Kidney (tissue), 14 donors: ENCODE data around the gene FAM204A. TPM values are rescaled to one million over a fixed set of nuclear protein-coding genes. Genes with fewer than 3 reads are reported as not detected.

Experiments used
- DNase-seq, 5 donors: peaks; one replicate each; pipeline ENCODE4 v3.0.0-alpha.2; 2013 to 2020
- FAIRE-seq: peaks from 2 replicates; lab custom pipeline; 2012; peaks lifted over from hg19 to GRCh38; lab: Jason Lieb, UNC
- H3K27ac ChIP-seq, 2 donors: one replicate each; pipeline ENCODE4 v1.7.0; 2013; ENCODE audit warnings: low read depth in 2 of 2, low read length in 2 of 2, inconsistent platforms in 1 of 2
- H3K27me3 ChIP-seq: one replicate; pipeline ENCODE4 v1.7.1; 2013; ENCODE audit warnings: low read length, inconsistent platforms; ENCODE audit not compliant: control insufficient read depth, insufficient read depth
- H3K36me3 ChIP-seq, 3 donors: one replicate each; pipeline versions ENCODE4 v1.7.0 to v1.7.1; 2013; ENCODE audit warnings: low read length in 3 of 3, control low read depth in 1 of 3, inconsistent platforms in 1 of 3; ENCODE audit not compliant: insufficient read depth in 3 of 3, control insufficient read depth in 2 of 3
- H3K4me1 ChIP-seq, 3 donors: one replicate each; pipeline versions ENCODE4 v1.7.0 to v1.7.1; 2013; ENCODE audit warnings: low read length in 3 of 3, inconsistent platforms in 1 of 3, low read depth in 1 of 3; ENCODE audit not compliant: control insufficient read depth in 2 of 3, insufficient read depth in 2 of 3
- H3K4me3 ChIP-seq, 3 donors: one replicate each; pipeline versions ENCODE4 v1.7.0 to v1.8.1; 2013; ENCODE audit warnings: low read length in 3 of 3, control low read depth in 1 of 3, inconsistent platforms in 1 of 3
- H3K9ac ChIP-seq, 3 donors: one replicate each; pipeline versions ENCODE4 v1.7.0 to v1.7.1; 2013; ENCODE audit warnings: low read length in 3 of 3, control low read depth in 1 of 3, inconsistent platforms in 1 of 3
- H3K9me3 ChIP-seq, 3 donors: one replicate each; pipeline versions ENCODE4 v1.7.0 to v1.7.1; 2013; ENCODE audit warnings: low read length in 3 of 3, control low read depth in 1 of 3, inconsistent platforms in 1 of 3; ENCODE audit not compliant: control insufficient read depth in 2 of 3, insufficient read depth in 1 of 3
- CTCF ChIP-seq: IDR thresholded peaks from 3 replicates; pipeline ENCODE4 v1.5.1; 2012; ENCODE audit warnings: mild to moderate bottlenecking, moderate library complexity, borderline replicate concordance; ENCODE audit not compliant: insufficient read depth; ENCODE audit errors: extremely low read depth
- intact Hi-C: fragments of 100-400 bp; cut with DNase I; formaldehyde crosslinking; loops from one replicate; pipeline ENCODE4 v1.11.1; 2022
- polyA plus RNA-seq: library from polyadenylated mRNA; stranded (reverse); fragments of 350-450 nt; fragmentation: Illumina TruSeq; extraction: RNeasy Lipid Tissue Mini Kit (QIAGEN cat#74804); gene quantifications from one replicate; pipeline ENCODE4 v1.2.3, GENCODE V29; 2014; ENCODE audit warnings: low read depth, low replicate concordance; ENCODE audit not compliant: insufficient read depth
- total RNA-seq: library from RNA; stranded (reverse); fragmentation: NEBNext Ultra II Directional; extraction: Animal tissue kit (Norgen Biotek cat#: 25700); gene quantifications from one replicate; pipeline ENCODE4 v1.2.1, GENCODE V29; 2021
- donor health status: control.
- donor health status: control.
- donor health status: control.
- donor health status: control.
- donor health status: control.
- donor health status: DM: yes; HTN: yes; CAD: no.
- donor health status: Normal renal cell carcinoma (clear cell type).

FAM204A gene
- total and polyA plus RNA-seq, 2 donors from 2014 or later: 40.2 to 70.6 TPM

- Histone ChIP-seq H3K4me3 (no peak overlapping the region), H3K9ac (no peak overlapping the region), H3K36me3 (no peaks in the 10 kb centered on the region), H3K4me1 (no peaks in the 10 kb centered on the region), H3K27me3 (no peaks in the 10 kb centered on the region), H3K9me3 (no peaks in the 10 kb centered on the region), H3K27ac (no peak overlapping the region)
- FAIRE-seq (no peak), DNase-seq (no peak)
- intact Hi-C loops: no loop called here
- TF ChIP-seq CTCF: no peak
These were observed 51.6 kb downstream of the FAM204A start for GRCh38 chr10:118290471-118290995.

GRCh38 chr10:118287076-118287806 is 54.9 kb downstream of the FAM204A start:
- Histone ChIP-seq H3K27me3 (no peaks in the 10 kb centered on the region), H3K27ac (no peak overlapping the region), H3K4me1 (no peaks in the 10 kb centered on the region), H3K9me3 (no peaks in the 10 kb centered on the region), H3K36me3 (no peaks in the 10 kb centered on the region), H3K9ac (no peak overlapping the region), H3K4me3 (no peak overlapping the region)
- DNase-seq (no peak), FAIRE-seq (no peak)
- no peak for TF ChIP-seq CTCF
- intact Hi-C loops: no loop called here

GRCh38 chr10:118286051-118286838 is 55.9 kb downstream of the FAM204A start:
- FAIRE-seq (no peak), DNase-seq (no peak)
- Histone ChIP-seq H3K4me3 (no peak overlapping the region), H3K9ac (no peak overlapping the region), H3K9me3 (no peaks in the 10 kb centered on the region), H3K36me3 (no peaks in the 10 kb centered on the region), H3K4me1 (no peaks in the 10 kb centered on the region), H3K27ac (no peak overlapping the region), H3K27me3 (no peaks in the 10 kb centered on the region)
- intact Hi-C loops: no loop called here
- no peak for TF ChIP-seq CTCF
